Mesenchymal stem cell (in vitro differentiated cells and primary cell): ENCODE results near the gene TMEM214.
A peak's percentile ranks its signal among the peaks of the same experiment; 100 is the strongest.

Experiments
- DNase-seq: peaks from one replicate; pipeline ENCODE4 v3.0.0-alpha.2; 2013
- H2AFZ ChIP-seq: one replicate; pipeline ENCODE4 v1.6.1; 2013; ENCODE audit warnings: low read depth, mild to moderate bottlenecking, control low read depth, inconsistent platforms, low read length, moderate library complexity
- H2AK5ac ChIP-seq: 2 replicates; pipeline ENCODE4 v1.6.1; 2013; ENCODE audit warnings: low read length, moderate library complexity, mild to moderate bottlenecking, inconsistent platforms; ENCODE audit not compliant: severe bottlenecking
- H2BK120ac ChIP-seq: one replicate; pipeline ENCODE4 v1.6.1; 2013; ENCODE audit warnings: low read depth, mild to moderate bottlenecking, inconsistent platforms, low read length, moderate library complexity
- H2BK12ac ChIP-seq, 2 experiments: one replicate each; pipeline ENCODE4 v1.6.1; 2013; ENCODE audit warnings: inconsistent platforms in 2 of 2, low read length in 2 of 2, mild to moderate bottlenecking in 2 of 2, moderate library complexity in 2 of 2, control low read depth in 1 of 2
- H2BK15ac ChIP-seq: one replicate; pipeline ENCODE4 v1.6.1; 2013; ENCODE audit warnings: mild to moderate bottlenecking, low read depth, inconsistent platforms; ENCODE audit not compliant: poor library complexity, severe bottlenecking
- H2BK5ac ChIP-seq: 2 replicates; pipeline ENCODE4 v1.6.1; 2013; ENCODE audit warnings: low read depth, mild to moderate bottlenecking, low read length, control low read depth, inconsistent platforms; ENCODE audit not compliant: poor library complexity, severe bottlenecking
- H3K14ac ChIP-seq, 2 experiments: one replicate each; pipeline ENCODE4 v1.6.1; 2013; ENCODE audit warnings: inconsistent platforms in 2 of 2, low read length in 2 of 2, control low read depth in 1 of 2, mild to moderate bottlenecking in 1 of 2, moderate library complexity in 1 of 2
- H3K18ac ChIP-seq, 2 experiments: one replicate each; pipeline ENCODE4 v1.6.1; 2013; ENCODE audit warnings: inconsistent platforms in 2 of 2, low read length in 2 of 2, control low read depth in 1 of 2, low read depth in 1 of 2, mild to moderate bottlenecking in 1 of 2
- H3K23ac ChIP-seq, 2 experiments: one replicate each; pipeline ENCODE4 v1.6.1; 2013; ENCODE audit warnings: inconsistent platforms in 2 of 2, low read length in 2 of 2, mild to moderate bottlenecking in 2 of 2, moderate library complexity in 2 of 2, control low read depth in 1 of 2
- H3K27ac ChIP-seq: 2 replicates; pipeline ENCODE4 v1.5.1; 2013; ENCODE audit warnings: mild to moderate bottlenecking, moderate library complexity, low read length, control low read depth, inconsistent platforms; ENCODE audit not compliant: poor library complexity, severe bottlenecking
- H3K27me3 ChIP-seq, 2 experiments: 2 replicates each; pipeline versions ENCODE4 v1.6.1 to v1.7.0; 2013; ENCODE audit warnings: low read length in 2 of 2, mild to moderate bottlenecking in 2 of 2, moderate library complexity in 2 of 2, control low read depth in 1 of 2, inconsistent platforms in 1 of 2; ENCODE audit not compliant: control insufficient read depth in 1 of 2, insufficient read depth in 1 of 2
- H3K36me3 ChIP-seq, 2 experiments: 2 replicates each; pipeline versions ENCODE4 v1.6.1 to v1.7.0; 2013; ENCODE audit warnings: low read length in 2 of 2, control low read depth in 1 of 2, inconsistent platforms in 1 of 2, low read depth in 1 of 2, mild to moderate bottlenecking in 1 of 2; ENCODE audit not compliant: insufficient read depth in 2 of 2, control insufficient read depth in 1 of 2
- H3K4ac ChIP-seq, 2 experiments: one replicate each; pipeline ENCODE4 v1.6.1; 2013; ENCODE audit warnings: inconsistent platforms in 2 of 2, low read length in 2 of 2, mild to moderate bottlenecking in 2 of 2, moderate library complexity in 2 of 2, control low read depth in 1 of 2, low read depth in 1 of 2
- H3K4me1 ChIP-seq: 2 replicates; pipeline ENCODE4 v1.6.1; 2013; ENCODE audit warnings: low read depth, low read length, control low read depth; ENCODE audit not compliant: control insufficient read depth, insufficient read depth
- H3K4me2 ChIP-seq: 2 replicates; pipeline ENCODE4 v1.6.1; 2013; ENCODE audit warnings: low read length, mild to moderate bottlenecking, inconsistent platforms; ENCODE audit not compliant: poor library complexity, severe bottlenecking
- H3K4me3 ChIP-seq, 2 experiments: 2 replicates each; pipeline versions ENCODE4 v1.5.1 to v1.7.0; 2013; ENCODE audit warnings: low read length in 2 of 2, mild to moderate bottlenecking in 2 of 2, control low read depth in 1 of 2, low read depth in 1 of 2; ENCODE audit not compliant: insufficient read depth in 1 of 2
- H3K79me1 ChIP-seq: replicated peaks from 2 replicates; pipeline ENCODE4 v1.6.1; 2013; ENCODE audit warnings: mild to moderate bottlenecking, control low read depth, low read length, inconsistent platforms; ENCODE audit not compliant: poor library complexity, severe bottlenecking
- H3K9ac ChIP-seq: 2 replicates; pipeline ENCODE4 v1.7.0; 2013; ENCODE audit warnings: mild to moderate bottlenecking, low read length, moderate library complexity
- H3K9me3 ChIP-seq: 2 replicates; pipeline ENCODE4 v1.7.0; 2013; ENCODE audit warnings: mild to moderate bottlenecking, low read length; ENCODE audit not compliant: control insufficient read depth
- H4K8ac ChIP-seq: one replicate; pipeline ENCODE4 v1.6.1; 2013; ENCODE audit warnings: inconsistent platforms, mild to moderate bottlenecking, low read length, moderate library complexity
- H4K91ac ChIP-seq: one replicate; pipeline ENCODE4 v1.6.1; 2013; ENCODE audit warnings: mild to moderate bottlenecking, low read length, inconsistent platforms
- WGBS: methylation state at CpG from one replicate; pipeline ENCODE4 v1.1.7; 2013; ENCODE audit warnings: mixed read lengths; 5-methylcytosine and 5-hydroxymethylcytosine counted together

TMEM214 gene

DNA sequence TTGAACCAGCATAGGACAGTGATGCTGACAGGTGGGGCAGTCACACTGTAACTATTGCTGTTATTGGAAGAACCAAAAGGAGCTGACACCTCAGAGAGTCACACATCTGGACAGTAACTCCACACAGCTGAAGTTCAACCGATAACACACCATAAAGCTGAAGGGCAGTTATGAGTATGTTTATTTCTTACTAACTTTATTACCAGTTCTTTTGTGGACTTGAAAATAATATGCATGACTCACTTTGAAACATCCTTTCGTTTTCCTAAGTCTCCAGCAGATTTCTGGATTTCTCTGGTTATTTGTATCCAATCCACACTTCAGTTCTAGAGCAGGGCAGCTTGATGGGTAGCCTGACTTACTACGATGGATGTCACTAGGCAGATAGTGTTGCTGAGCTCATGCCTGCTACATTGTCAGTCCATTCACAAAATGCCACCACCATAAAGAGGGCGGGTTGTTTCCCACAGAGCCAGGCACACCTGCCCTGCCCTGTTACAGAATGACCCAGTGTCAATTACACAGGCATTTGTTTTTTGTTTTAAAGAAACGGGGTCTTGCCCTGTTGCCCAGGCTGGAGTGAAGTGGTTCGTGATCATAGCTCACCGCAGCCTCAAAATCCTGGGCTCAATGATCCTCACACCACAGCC is 10.3 kb downstream of the TMEM214 start:
- Histone ChIP-seq H2BK12ac (no peak overlapping the region), H3K4me3 (no peak overlapping the region), H3K4me1 (peaks cover 15% of the 10 kb centered on the region), H3K27ac (no peak overlapping the region), H2AFZ (no peak overlapping the region), H4K8ac (peak overlapping the region; percentile 17), H2BK120ac (no peak overlapping the region), H2BK5ac (no peak overlapping the region), H2AK5ac (no peak overlapping the region), H3K27me3 (no peaks in the 10 kb centered on the region), H3K79me1 (peaks cover 25% of the 10 kb centered on the region), H3K18ac (no peak overlapping the region), H3K23ac (no peak overlapping the region), H3K9me3 (no peaks in the 10 kb centered on the region), H3K9ac (peak overlapping the region; percentile 33), H2BK15ac (no peak overlapping the region), H3K14ac (no peak overlapping the region), H3K36me3 (peaks cover 43 to 49% of the 10 kb centered on the region in 2 experiments), H4K91ac (no peak overlapping the region), H3K4ac (no peak overlapping the region), H3K4me2 (no peak overlapping the region)
- no peak for DNase-seq
- WGBS, result 93% methylated on average over 6 of the region's 7 CpGs

DNA sequence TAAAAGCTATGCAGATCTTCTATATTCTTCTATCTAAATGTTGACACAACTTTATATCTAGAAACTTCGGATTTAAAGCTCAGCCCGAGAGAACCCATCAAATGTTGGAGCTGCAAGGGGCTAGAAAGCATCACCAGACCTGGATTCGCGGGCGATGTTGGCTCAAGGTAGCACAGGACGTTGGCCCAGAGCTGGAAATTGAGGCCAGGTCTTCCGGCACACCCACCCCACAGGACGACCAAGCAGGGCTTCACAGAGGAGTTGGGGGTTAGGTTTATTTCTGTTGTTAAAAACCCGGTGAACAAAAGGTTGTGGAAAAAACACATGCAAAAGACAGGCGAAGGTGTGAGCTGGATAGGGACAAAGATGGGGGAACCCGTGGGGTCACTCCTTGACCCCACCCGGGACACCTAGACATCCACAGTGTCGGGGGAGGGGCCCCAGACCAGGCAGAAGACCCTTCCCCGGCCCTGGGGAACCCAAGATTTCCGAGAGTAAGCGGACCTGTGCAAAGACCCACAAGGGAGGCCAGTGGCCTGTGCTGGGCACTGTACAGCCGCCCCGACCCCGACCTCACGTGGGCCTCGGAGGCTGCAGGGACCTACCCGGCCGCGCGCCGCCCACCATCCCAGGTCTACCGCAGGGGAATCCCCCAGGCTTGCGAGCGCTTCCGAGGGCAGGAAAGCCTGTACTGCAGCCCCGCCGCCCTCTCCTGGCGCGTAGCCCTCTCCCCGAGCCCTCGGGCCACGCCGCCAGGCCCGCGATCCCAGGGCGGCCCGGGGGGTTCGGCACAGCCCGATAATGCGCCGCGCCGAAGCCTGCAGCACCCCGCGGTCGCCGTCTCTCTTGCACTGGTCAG is 16.9 kb downstream of the TMEM214 start:
- no peak overlapping the region for H2BK15ac ChIP-seq
- WGBS, result 18% methylated on average over 52 of the region's 52 CpGs
- peak; percentile 73 for DNase-seq

DNA sequence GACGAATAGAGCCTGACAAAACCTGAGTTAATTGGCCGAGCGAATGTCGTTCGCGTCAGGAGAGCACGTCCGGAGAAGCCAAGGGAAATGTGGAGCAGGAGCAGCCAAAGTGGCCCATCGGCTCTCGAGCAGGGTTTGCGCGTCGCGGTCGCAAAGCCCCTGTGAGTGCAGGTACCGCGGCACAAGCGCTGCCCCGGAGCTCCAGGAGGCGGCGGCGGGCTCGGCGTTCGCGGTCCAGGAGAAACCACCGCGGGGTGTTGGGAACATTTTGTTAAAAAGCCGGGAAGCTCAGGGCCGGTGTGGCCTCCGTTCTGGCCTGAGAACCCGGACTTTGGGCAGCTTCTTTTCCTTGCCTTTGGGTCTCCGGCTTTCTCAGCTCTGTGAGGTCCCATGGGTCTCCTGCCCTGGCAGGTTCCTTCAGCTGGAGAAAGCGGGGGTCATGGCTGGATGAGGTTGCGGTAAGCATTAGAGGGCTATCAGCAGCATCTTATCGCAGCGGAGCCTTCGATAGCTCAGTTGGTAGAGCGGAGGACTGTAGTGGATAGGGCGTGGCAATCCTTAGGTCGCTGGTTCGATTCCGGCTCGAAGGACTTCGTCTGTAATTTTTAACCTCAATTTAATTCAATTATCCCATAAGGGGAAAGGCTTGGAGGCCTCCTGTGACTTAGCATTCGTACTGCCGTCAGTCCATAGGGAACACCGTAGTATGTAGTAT is 17.7 kb downstream of the TMEM214 start:
- peaks cover 20 to 22% of the 10 kb centered on the region in 2 experiments for H3K36me3 ChIP-seq
- H3K4me2 ChIP-seq, result peak overlapping the region; percentile 85
- H3K79me1 ChIP-seq, result peaks cover 16% of the 10 kb centered on the region
- H2BK15ac ChIP-seq, result no peak overlapping the region
- under 1% methylated on average over 45 of the region's 48 CpGs for WGBS
- no peak overlapping the region for H2BK5ac ChIP-seq
- peak overlapping the region in 1 of 2 experiments; percentile 84 for H3K14ac ChIP-seq
- H3K23ac ChIP-seq, result no peak overlapping the region
- H2AK5ac ChIP-seq, result no peak overlapping the region
- no peak overlapping the region for H2BK120ac ChIP-seq
- no peak overlapping the region for H2BK12ac ChIP-seq
- H2AFZ ChIP-seq, result peak overlapping the region; percentile 15
- peak overlapping the region; percentile 89 for H3K9ac ChIP-seq
- H3K27me3 ChIP-seq, result no peaks in the 10 kb centered on the region
- H3K4me3 ChIP-seq, result peak overlapping the region; percentile 70 to 89
- no peak overlapping the region for H4K8ac ChIP-seq
- H4K91ac ChIP-seq, result no peak overlapping the region
- H3K4ac ChIP-seq, result no peak overlapping the region
- H3K18ac ChIP-seq, result peak overlapping the region; percentile 23 to 82
- peak overlapping the region; percentile 75 for H3K27ac ChIP-seq
- peaks cover 10% of the 10 kb centered on the region for H3K4me1 ChIP-seq
- H3K9me3 ChIP-seq, result no peaks in the 10 kb centered on the region
- peak; percentile 98 for DNase-seq

More for the DNA sequence above, 16.9 kb downstream of the TMEM214 start:
- Histone ChIP-seq H3K9ac (peak overlapping the region; percentile 89), H4K91ac (no peak overlapping the region), H3K23ac (peak overlapping the region in 1 of 2 experiments; percentile 14), H4K8ac (peak overlapping the region; percentile 1), H2BK5ac (no peak overlapping the region), H3K4me3 (peak overlapping the region; percentile 70 to 89), H3K4me1 (peaks cover 10% of the 10 kb centered on the region), H3K79me1 (peaks cover 11% of the 10 kb centered on the region), H3K4ac (peak overlapping the region in 1 of 2 experiments; percentile 43), H3K27me3 (no peaks in the 10 kb centered on the region), H2AFZ (peak overlapping the region; percentile 15), H3K18ac (peak overlapping the region; percentile 23 to 82), H2BK120ac (no peak overlapping the region), H3K27ac (peak overlapping the region; percentile 75), H3K36me3 (peaks cover 12 to 14% of the 10 kb centered on the region in 2 experiments), H3K14ac (peak overlapping the region in 1 of 2 experiments; percentile 84), H3K9me3 (no peaks in the 10 kb centered on the region), H3K4me2 (peak overlapping the region; percentile 85), H2AK5ac (no peak overlapping the region), H2BK12ac (no peak overlapping the region)
